ENCODE data around the gene PGP. TPM values are rescaled to one million over a fixed set of nuclear protein-coding genes. Genes with fewer than 3 reads are reported as not detected.

The PGP gene
- total RNA-seq, 4 donors from 2014 or later: 13.1 to 27.0 (median 23.2) TPM

DNA sequence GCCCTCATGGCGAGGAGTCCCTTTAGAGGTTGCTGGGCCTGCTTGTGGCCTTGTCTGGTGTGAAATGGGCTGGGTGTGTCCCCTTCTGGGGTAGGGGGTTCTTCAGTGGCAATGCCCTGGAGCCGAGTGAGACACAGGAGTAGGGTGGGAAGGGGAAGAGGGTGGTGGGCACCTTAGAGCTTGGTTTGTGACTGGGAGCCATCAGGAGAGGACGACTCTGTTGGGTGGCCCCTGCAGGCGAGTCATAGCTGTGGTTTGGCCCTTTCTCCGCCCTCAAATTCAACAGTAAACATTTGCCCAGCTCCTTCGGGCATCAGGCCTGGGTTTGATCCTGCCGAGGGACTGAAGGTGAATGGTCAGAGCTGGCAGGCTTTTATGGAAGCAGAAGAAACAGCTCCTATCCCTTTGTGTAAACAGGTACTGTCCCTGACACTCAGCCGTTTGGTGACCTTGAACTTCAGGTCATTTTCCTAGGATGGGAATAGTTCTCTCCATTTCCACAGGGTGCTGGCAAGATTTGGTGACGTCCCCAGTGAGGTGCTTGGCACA, 11.7 kb upstream of the PGP start:
- Histone ChIP-seq H3K36me3 (peaks cover 0 to 48% (median 15%) of the 10 kb centered on the region in 3 donors), H3K4me3 (no peak overlapping the region), H3K27me3 (no peaks in the 10 kb centered on the region), H3K9me3 (no peaks in the 10 kb centered on the region), H3K27ac (no peak overlapping the region), H3K4me1 (peaks cover 0 to 34% (median 12%) of the 10 kb centered on the region in 4 donors)
- DNase-seq (ENCODE audit: low spot score in 2 of 2): no peak
- TF ChIP-seq POLR2A (IDR thresholded peaks at IDR 0.05): no peak
- TF ChIP-seq EP300 (IDR thresholded peaks at IDR 0.05): no peak
- TF ChIP-seq CTCF (IDR thresholded peaks at IDR 0.05): no peak
- 63 to 71% methylated on average over 9 of the region's 9 CpGs for WGBS, 2 donors

DNA sequence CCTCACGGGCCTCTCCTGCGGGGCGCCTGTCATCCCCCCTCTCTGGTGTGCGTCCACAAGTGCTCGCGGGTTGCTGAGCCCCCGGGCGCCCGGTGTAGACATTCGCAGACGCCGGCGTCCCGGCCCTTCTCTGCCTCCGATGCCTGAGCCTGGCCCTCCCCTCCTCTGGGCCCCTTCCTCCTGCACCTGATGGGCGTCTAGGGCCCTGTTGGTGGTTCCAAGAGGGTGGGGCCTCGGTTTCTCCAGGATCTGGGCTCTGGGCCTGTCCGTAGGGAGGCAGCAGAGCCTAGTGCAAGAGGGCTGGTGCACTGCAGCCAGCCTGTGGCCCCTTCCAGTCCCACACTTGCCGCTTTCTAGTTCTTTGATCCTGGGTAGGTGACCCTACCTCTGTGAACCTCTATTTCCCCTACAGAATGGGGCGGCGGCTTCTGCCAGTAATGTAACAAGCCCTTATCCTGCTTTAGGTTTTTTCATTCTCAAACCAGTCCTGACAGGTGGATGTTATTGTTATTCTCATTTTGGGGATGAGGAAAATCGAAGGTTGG, 9.4 kb upstream of the PGP start:
- Histone ChIP-seq H3K9me3 (no peaks in the 10 kb centered on the region), H3K4me3 (peak overlapping the region; percentile 73 to 98 (median 90)), H3K4me1 (peaks cover 0 to 34% (median 12%) of the 10 kb centered on the region in 4 donors), H3K27me3 (no peaks in the 10 kb centered on the region), H3K27ac (peak overlapping the region; percentile 77 to 94 (median 88)), H3K36me3 (peaks cover 0 to 25% (median 7%) of the 10 kb centered on the region in 3 donors)
- 15 to 42% methylated on average over 4 to 11 of the region's 22 CpGs for WGBS, 2 donors
- no peak for DNase-seq (ENCODE audit: low spot score in 2 of 2)
- TF ChIP-seq POLR2A (IDR thresholded peaks at IDR 0.05): no peak

DNA sequence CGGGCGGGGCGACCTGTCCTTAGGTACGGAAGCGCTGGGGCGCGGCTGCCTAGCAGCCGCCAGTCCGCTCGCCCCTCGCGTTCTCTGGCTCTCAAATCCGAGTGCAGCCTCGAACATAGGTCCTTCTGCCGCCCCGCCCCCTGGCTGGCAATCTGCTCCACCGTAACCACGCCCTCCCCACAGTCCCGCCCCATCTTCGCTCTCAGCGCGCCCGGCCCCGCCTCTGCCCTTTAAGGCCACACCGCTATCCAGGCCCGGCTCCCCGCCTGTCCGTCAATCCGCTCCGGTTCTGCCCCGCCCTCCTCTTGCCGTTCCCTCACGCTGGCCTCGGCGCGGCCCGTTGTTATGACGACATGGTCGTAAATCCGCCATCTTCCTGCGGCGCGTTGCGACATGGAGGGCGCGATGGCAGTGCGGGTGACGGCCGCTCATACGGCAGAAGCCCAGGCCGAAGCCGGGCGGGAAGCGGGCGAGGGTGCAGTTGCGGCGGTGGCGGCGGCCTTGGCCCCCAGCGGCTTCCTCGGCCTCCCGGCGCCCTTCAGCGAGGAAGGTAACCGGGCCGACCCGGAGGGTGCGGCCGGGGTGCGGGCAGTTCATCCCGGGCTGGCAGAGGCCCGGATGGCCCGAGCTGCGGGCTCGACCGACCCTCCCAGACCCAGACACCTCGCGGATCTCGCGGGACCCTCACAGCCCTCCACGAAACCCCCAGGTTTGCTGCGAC, 8.7 kb upstream of the PGP start, which contains the start of gene E4F1:
Gene E4F1, plus strand, starts transcription at position 371 of the 721 bp plus-strand sequence. Its CDS starts 23 bp downstream, at position 394.
- peak; percentile 97 to 98 for DNase-seq (ENCODE audit: low spot score in 2 of 2)
- Histone ChIP-seq H3K9me3 (no peaks in the 10 kb centered on the region), H3K4me3 (peak within 1 kb of the TSS; percentile 73 to 98 (median 90)), H3K4me1 (peaks cover 0 to 34% (median 12%) of the 10 kb centered on the region in 4 donors), H3K36me3 (peaks cover 0 to 19% (median 1%) of the 10 kb centered on the region in 3 donors), H3K27me3 (no peaks in the 10 kb centered on the region), H3K27ac (peak within 1 kb of the TSS; percentile 77 to 94 (median 88))
- 1% methylated on average over 46 to 47 of the region's 82 CpGs for WGBS, 2 donors
- TF ChIP-seq EP300 (IDR thresholded peaks at IDR 0.05): peak; percentile 86 to 96
- peak; percentile 70 to 82 for TF ChIP-seq POLR2A (IDR thresholded peaks at IDR 0.05)
- TF ChIP-seq CTCF (IDR thresholded peaks at IDR 0.05): peak in 1 of 5 experiments; percentile 15

- Histone ChIP-seq H3K27me3 (no peaks in the 10 kb centered on the region), H3K36me3 (peaks cover 0 to 5% (median 0%) of the 10 kb centered on the region in 3 donors), H3K9me3 (no peaks in the 10 kb centered on the region), H3K4me1 (peaks cover 0 to 31% (median 22%) of the 10 kb centered on the region in 4 donors), H3K27ac (peak overlapping the region in 1 of 4 donors; percentile 92), H3K4me3 (no peak overlapping the region)
- TF ChIP-seq EP300 (IDR thresholded peaks at IDR 0.05) (no peak), CTCF (IDR thresholded peaks at IDR 0.05) (no peak), POLR2A (IDR thresholded peaks at IDR 0.05) (no peak)
- 97 to 99% methylated on average over 4 of the region's 4 CpGs for WGBS, 2 donors
- DNase-seq (ENCODE audit: low spot score in 2 of 2): no peak
Measured at GRCh38 chr16:2216330-2216729, 1.7 kb upstream of the PGP start.

DNA sequence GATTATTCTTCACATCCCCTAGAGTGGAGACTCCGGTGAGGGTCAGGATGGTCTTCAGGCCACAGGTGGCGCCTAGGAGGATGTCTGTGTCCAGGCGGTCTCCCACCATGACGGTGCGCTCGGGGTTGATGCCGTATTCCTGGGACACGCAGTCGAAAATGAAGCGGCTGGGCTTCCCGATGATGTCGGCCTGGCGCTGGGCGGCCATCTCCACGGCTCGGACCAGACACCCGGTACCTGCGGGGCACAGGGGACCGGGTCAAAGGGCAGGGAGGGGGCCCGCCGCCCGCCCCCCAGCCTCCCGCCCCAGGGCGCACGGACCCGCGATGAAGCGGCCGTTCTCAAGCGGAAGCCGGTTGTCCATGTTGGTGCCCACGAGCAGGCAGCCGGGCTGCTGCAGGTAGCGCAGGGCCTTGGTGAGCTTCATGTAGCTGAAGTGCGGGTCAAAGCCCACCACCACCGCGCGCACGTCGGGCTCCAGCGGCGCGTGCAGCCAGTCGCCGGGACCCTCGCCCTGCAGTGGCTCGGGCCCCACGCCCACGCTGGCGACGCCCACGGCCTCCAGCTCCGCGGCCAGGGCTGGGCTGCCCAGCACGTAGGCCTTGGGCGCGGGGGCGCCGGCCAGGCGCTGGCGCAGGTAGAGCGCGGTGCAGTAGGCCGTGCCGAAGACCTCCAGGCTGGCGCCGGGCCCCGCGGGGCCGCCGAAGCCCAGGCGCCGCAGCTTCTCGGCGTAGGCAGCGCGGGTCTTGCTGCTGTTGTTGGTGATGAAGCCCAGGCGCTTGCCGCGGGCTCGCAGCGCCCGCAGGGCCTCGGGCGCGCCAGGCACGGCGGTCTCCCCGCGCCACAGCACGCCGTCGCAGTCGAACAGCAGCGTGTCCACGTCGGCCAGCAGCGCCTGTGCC, 572 bp downstream of the PGP start:
- WGBS, 2 donors: 1 to 3% methylated on average over 10 to 22 of the region's 98 CpGs
- H3K4me1 ChIP-seq: peaks cover 0 to 39% (median 22%) of the 10 kb centered on the region in 4 donors
- no peak for TF ChIP-seq EP300 (IDR thresholded peaks at IDR 0.05)
- TF ChIP-seq CTCF (IDR thresholded peaks at IDR 0.05): no peak
- no peak for TF ChIP-seq POLR2A (IDR thresholded peaks at IDR 0.05)
- peak overlapping the region; percentile 58 to 96 (median 72) for H3K4me3 ChIP-seq
- H3K27me3 ChIP-seq: no peaks in the 10 kb centered on the region
- no peaks in the 10 kb centered on the region for H3K9me3 ChIP-seq
- peak overlapping the region in 3 of 4 donors; percentile 50 to 84 (median 81) for H3K27ac ChIP-seq
- peaks cover 0 to 20% (median 2%) of the 10 kb centered on the region in 3 donors for H3K36me3 ChIP-seq
- DNase-seq (ENCODE audit: low spot score in 2 of 2): no peak
